HG03045 (cell line): ENCODE data around the gene GDPD5.

Source experiments
- ATAC-seq: cut with Tn5 transposase; IDR thresholded peaks from one replicate; pipeline ENCODE4 v1.9.1; 2021; ENCODE audit warnings: mild to moderate bottlenecking, moderate library complexity; ENCODE audit not compliant: unreplicated experiment

The GDPD5 gene

DNA sequence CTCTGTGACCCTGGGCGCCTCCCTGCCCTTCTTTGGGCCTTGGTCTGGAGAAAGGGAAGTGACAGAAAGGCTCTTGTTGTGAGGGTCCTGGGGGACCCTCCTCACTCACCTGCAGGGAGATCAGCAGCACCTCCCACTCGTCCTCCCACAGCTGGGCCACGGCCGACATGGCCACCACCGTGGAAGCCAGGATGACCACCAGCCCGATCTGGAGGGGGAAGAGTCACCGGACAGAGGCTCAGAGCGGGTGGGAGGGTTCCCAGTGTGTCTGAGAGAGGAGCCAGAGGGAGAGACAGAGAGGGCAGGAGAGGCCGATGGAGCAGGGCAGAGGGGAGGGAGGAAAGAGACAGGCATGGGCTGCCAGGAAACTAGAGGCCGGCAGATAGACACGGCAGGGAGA, 76.0 kb downstream of the GDPD5 start:
- no peak for ATAC-seq

DNA sequence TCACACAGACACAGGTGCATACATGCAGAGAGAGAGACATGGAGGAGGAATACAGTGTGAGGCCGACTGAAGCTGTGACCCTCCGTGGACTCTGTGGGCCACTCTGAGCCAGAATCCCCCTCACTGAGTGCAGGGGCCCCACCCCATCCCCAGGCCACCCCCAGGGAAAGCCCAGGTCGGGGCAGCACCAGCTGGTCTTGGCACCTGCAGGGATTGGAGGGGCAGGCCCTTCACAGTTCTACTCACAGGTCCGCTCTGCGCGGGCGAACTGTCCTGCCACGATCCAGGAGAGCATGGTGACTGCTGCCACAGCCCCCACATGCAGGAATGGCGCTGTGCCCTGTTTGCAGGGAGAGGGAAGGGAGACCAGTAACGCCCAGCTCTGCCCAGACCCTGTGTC, 76.5 kb downstream of the GDPD5 start:
- no peak for ATAC-seq

DNA sequence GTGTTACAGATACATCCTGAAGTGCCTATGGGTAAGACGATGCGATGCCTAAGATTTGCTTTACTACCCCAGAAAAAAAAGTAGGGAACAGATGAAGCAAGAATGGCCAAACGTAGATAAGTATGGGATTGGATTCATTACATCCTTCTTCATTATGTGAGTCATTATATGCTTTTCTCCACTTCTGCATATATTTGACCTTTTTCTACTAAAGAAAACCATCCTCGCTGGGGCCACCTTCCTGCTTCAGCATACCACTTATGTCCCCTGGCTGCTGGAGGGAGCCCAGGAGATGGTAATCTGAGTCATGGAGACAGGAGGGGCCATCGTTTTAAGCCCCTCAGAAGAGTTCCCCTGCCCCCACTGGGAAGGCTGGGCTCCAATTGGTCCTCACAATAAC, 78.3 kb downstream of the GDPD5 start:
- ATAC-seq: no peak

DNA sequence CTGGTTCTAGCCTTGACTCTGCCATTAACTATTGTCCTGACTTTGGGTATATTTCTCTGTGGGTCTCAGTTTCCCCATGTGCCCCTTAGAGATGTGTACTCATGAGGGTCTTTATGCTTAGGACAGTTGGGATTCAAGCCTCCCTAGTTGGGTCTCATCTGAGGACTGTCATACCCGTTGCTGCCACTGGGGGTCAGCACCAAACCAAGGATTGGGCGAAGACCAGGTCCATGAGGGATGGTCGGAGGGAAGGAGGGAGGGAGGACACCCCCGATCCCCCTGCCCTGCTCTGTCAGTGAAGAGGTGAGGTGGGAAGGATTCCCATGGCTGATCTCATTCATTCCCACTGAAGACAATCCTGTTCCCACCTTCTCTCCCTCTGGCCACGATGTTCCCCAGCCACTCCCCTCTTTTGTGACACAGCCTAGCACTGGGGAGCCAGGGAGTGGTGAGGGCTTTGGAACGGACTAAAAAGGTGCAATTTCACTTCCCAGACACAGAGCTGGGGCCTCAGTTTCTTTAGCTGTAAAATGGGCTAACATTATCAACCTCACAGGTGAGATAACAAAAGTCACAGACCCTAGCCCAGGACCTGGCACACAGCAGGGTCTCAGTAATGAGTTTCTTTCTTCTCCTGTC, 80.3 kb downstream of the GDPD5 start:
- no peak for ATAC-seq

DNA sequence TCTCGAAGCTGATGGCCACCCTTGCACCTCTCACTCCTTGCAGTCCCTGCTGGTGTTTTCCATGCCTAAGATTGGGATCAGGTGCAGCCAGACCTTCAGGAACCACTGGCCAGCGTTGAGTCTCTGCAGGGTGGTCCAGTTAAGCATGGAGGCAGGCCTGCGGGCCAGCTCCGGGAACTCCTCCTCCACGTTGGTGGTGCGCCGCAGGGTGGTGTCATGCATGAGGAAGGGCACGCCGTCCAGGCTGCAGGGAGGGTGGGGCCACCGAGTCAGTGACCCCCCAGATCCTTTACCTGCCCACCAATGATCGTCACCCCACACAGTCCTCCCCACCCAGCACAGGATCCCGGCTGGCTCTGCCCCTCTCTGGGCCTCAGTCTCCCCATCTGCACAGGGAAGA, 82.7 kb downstream of the GDPD5 start:
- ATAC-seq: no peak

GRCh38 chr11:75442161-75442885, 83.4 kb downstream of the GDPD5 start:
- ATAC-seq: no peak

- no peak for ATAC-seq
These were observed 84.0 kb downstream of the GDPD5 start for GRCh38 chr11:75441804-75442132.

DNA sequence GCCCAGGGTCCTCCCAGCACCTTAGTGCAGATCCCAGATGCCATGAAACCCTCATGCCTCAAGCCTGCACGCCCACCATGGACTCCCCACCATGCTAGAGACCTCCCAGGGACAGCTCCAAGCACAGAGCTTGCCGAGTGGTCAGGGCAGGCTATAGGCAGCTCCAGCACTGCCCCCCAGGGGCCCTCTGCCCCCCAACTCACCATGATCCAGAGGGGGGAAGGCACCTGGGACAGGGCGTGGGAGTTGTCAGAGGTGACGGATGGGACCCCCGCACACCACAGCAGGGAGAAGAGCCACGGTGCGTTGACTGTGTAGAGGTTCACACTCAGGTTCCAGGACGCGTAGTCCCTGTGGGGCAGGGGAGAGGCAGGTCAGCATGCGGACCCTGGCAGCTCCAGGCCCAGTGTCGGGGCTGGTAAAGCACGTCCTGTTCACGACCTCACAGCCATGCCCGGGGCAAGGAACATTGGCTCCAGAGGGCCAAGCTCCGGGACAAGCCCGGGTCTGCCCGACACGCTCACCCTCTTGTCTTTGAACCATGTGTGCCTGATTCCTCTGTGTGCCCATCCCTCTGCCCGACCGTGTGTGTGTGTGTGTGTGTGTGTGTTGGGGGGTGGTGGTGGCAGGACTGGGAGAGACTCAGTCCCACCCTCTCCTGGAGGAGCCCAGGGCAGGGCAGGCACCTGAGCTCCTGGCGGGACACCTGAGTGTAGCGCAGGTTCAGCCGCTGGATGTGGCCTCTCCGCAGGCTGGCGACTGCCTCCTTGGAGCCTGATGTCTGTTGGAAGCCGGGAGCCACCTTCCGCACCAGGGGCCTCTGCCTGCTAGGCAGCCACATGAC, 84.6 kb downstream of the GDPD5 start:
- ATAC-seq: no peak

- no peak for ATAC-seq
These were observed 86.1 kb downstream of the GDPD5 start for GRCh38 chr11:75439495-75440120.

GRCh38 chr11:75439026-75439425, 86.7 kb downstream of the GDPD5 start:
- no peak for ATAC-seq

DNA sequence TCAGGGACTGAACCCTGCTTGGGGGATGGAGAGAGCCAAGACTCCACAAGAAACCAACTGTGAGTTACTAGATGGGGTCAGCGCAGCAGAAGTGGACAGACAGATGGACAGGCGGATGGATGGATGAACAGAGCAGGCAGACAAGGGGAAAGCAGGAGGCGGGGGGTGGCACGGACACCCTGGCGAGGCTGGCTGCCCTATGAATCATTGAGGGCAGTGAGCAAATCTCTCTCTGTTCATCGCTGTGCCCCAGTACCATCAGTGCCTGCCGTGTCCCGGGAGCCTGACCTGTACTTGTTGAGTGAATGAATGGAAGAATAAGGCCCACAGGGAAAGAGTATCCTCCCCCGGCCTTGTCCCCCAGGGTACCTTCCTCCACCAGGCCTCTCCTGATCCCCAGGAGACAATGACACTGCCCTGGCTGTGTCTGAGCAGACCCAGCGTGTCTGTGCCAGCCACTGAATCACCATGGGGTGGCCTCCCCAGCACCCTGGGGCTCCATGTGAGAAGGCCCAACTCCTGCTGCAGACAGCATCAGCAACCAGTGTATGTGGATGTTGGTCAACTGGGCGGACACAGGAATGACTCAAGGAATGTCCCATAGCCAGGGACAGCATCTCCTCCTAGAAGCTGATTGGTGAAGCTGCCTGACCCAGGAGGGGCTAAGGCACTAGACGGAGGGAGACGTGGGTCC, 87.6 kb downstream of the GDPD5 start:
- ATAC-seq: no peak

- ATAC-seq: no peak
These were observed 88.9 kb downstream of the GDPD5 start for GRCh38 chr11:75436806-75437205.

DNA sequence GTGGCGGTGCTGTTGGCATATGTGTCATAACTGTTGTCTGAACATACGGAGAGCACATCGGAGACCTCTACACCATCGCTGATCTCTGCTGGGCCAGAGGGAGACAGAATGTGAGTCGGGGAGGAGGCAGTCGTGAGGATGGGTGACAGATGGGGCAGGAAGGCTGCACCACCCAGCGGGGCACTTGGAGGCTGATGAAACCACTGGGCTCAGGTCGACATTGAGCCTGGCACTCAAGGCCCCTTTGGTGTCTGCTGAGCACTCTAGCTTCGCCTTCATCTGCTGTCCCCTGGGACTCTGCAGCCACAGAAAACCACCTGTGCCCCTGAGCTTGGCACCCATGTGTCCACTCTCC, 90.2 kb downstream of the GDPD5 start:
- ATAC-seq: no peak

GRCh38 chr11:75434886-75435570, 90.7 kb downstream of the GDPD5 start:
- no peak for ATAC-seq

DNA sequence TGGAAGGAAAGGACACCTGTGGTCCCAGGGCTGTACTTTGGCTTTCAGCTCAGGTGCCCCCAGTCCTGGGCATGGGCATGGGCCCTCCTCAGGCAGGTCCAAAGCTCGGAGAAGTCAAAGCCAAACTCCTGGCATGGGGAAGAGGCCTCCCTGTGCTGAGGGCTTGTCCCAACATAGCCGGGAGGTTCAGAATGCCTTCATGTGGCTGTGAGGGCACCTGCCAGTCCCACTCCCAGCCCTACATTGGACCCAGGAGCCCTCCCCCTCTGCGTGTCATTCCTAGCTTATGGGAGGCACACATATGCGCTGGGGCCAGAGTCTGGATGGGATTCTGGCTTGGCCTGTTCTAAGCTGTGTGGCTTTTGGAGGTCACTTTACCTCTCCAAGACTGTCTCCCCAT, 91.7 kb downstream of the GDPD5 start:
- ATAC-seq: no peak

DNA sequence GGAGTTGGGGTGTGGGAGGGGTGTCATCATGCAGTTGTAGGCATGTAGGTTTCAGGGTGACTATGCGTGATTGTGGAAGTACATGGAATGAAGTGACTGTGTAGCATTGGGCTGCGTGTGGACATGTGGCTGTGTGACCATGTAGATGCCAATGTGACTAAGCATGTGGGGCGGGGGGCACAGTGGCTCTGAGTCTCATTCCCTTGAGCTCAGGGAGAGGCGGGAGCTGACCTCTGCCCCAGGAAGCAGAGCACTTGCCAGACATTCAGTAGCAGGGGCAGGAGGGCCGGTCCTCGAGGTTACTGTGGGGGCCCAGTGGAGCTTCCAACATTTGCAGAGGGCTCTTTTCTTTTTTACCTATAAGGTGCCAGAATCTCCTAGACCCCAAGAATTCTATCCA, 92.3 kb downstream of the GDPD5 start:
- ATAC-seq: no peak

- no peak for ATAC-seq
These were observed 92.8 kb downstream of the GDPD5 start, which contains the start of gene KLHL35 for GRCh38 chr11:75432911-75433321. Gene KLHL35 (minus strand): TSS chr11:75433203. CDS start chr11:75430629, 2,574 bp downstream.

GRCh38 chr11:75431533-75432525, 93.9 kb downstream of the GDPD5 start:
- no peak for ATAC-seq
